Lower leg skin (tissue), 3 donors: ENCODE results near the gene VDAC1.

Source experiments
- CTCF ChIP-seq, 3 donors: fragments of 450-650 bp; IDR thresholded peaks; one replicate each; pipeline ENCODE4 v1.5.1; 2016; ENCODE audit warnings: antibody characterized with exemption in 3 of 3, mild to moderate bottlenecking in 3 of 3, moderate library complexity in 2 of 3
- POLR2A ChIP-seq, 2 donors: fragments of 450-650 bp; IDR thresholded peaks; one replicate each; pipeline ENCODE4 v1.6.1; 2016 to 2017; ENCODE audit warnings: antibody characterized with exemption in 2 of 2, mild to moderate bottlenecking in 1 of 2, moderate library complexity in 1 of 2

- TF ChIP-seq CTCF (IDR thresholded peaks at IDR 0.05) (no peak), POLR2A (IDR thresholded peaks at IDR 0.05) (no peak)
Measured at GRCh38 chr5:133938929-133939328, 65.8 kb downstream of the VDAC1 start.
